ENCODE measurements around the gene MPPED1.

MPPED1 gene

GRCh38 chr22:43448048-43448447, 36.2 kb downstream of the MPPED1 start:
- no peak for DNase-seq (ENCODE audit: low read depth)

- no peak for DNase-seq (ENCODE audit: low read depth)
Observed at GRCh38 chr22:43449205-43449830, 37.5 kb downstream of the MPPED1 start.

GRCh38 chr22:43449831-43450225, 38.0 kb downstream of the MPPED1 start:
- DNase-seq (ENCODE audit: low read depth), result no peak

- DNase-seq (ENCODE audit: low read depth), result no peak
Observed at GRCh38 chr22:43451371-43452050, 39.7 kb downstream of the MPPED1 start.

GRCh38 chr22:43455846-43456245, 44.0 kb downstream of the MPPED1 start:
- DNase-seq (ENCODE audit: low read depth), result no peak

- no peak for DNase-seq (ENCODE audit: low read depth)
Observed at GRCh38 chr22:43457002-43457401, 45.2 kb downstream of the MPPED1 start.

- DNase-seq (ENCODE audit: low read depth), result no peak
Observed at GRCh38 chr22:43462701-43463100, 50.9 kb downstream of the MPPED1 start.

GRCh38 chr22:43464809-43465208, 53.0 kb downstream of the MPPED1 start:
- no peak for DNase-seq (ENCODE audit: low read depth)

GRCh38 chr22:43465291-43466015, 53.6 kb downstream of the MPPED1 start:
- DNase-seq (ENCODE audit: low read depth), result no peak

GRCh38 chr22:43466710-43467109, 54.9 kb downstream of the MPPED1 start:
- DNase-seq (ENCODE audit: low read depth), result no peak

- DNase-seq (ENCODE audit: low read depth), result no peak
Observed at GRCh38 chr22:43467216-43467940, 55.6 kb downstream of the MPPED1 start.

GRCh38 chr22:43470253-43470652, 58.4 kb downstream of the MPPED1 start:
- no peak for DNase-seq (ENCODE audit: low read depth)

GRCh38 chr22:43470941-43471585, 59.2 kb downstream of the MPPED1 start:
- DNase-seq (ENCODE audit: low read depth), result no peak

GRCh38 chr22:43471606-43472135, 59.9 kb downstream of the MPPED1 start:
- no peak for DNase-seq (ENCODE audit: low read depth)

GRCh38 chr22:43473031-43473430, 61.2 kb downstream of the MPPED1 start:
- DNase-seq (ENCODE audit: low read depth), result no peak

GRCh38 chr22:43473441-43473840, 61.6 kb downstream of the MPPED1 start:
- no peak for DNase-seq (ENCODE audit: low read depth)

GRCh38 chr22:43474161-43475101, 62.6 kb downstream of the MPPED1 start:
- DNase-seq (ENCODE audit: low read depth), result no peak

- DNase-seq (ENCODE audit: low read depth), result no peak
Observed at GRCh38 chr22:43475549-43476076, 63.8 kb downstream of the MPPED1 start.

GRCh38 chr22:43476341-43476740, 64.5 kb downstream of the MPPED1 start:
- no peak for DNase-seq (ENCODE audit: low read depth)

All from stromal cell of bone marrow (primary cell).